ENCODE results near the gene NQO2.
"Not testable (repeated sequence)": the region's sequence is repeated elsewhere in the genome, so short reads cannot be mapped to it uniquely, and the experiment has no call there.

NQO2 gene

GRCh38 chr6:3031857-3032640 lies 32.4 kb downstream of the NQO2 start:
- H3K27ac Mint-ChIP-seq: no peak overlapping the region
- H3K36me3 Mint-ChIP-seq: no peaks in the 10 kb centered on the region
- ATAC-seq (no peak), DNase-seq (ENCODE audit: low spot score in 2 of 2) (no peak)
- peaks cover 4% of the 10 kb centered on the region for H3K4me1 Mint-ChIP-seq
- H3K4me3 Mint-ChIP-seq: no peak overlapping the region
- H3K9me3 Mint-ChIP-seq: peaks cover 2% of the 10 kb centered on the region

GRCh38 chr6:3032986-3033385 lies 33.3 kb downstream of the NQO2 start:
- no peak for ATAC-seq
- Mint-ChIP-seq H3K27ac (no peak overlapping the region), H3K4me1 (no peaks in the 10 kb centered on the region), H3K9me3 (peaks cover 2% of the 10 kb centered on the region), H3K4me3 (no peak overlapping the region), H3K36me3 (no peaks in the 10 kb centered on the region)
- peak in 1 of 2 donors; percentile 35 for DNase-seq (ENCODE audit: low spot score in 2 of 2)

DNA sequence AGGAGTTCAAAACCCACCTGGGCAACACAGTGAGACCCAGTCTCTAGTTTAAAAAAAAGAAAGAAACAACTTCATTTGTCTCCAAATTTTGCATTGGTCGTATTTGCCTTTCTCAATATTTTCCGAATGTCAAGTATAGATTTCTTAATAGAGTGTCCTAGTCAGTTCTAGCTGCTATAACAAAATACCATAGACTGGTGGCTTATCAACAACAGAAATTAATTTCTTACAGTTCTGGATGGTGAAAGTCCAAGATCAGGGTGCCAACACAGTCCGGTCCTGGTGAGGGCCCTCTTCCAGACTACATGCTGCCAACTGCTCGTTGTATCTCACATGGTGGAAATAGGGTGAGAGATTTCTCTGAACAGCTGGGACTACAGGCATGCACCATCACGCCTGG lies 34.0 kb downstream of the NQO2 start:
- ATAC-seq (no peak), DNase-seq (ENCODE audit: low spot score in 2 of 2) (peak in 1 of 2 donors; percentile 22)
- H3K9me3 Mint-ChIP-seq: peaks cover 2% of the 10 kb centered on the region
- no peak overlapping the region for H3K27ac Mint-ChIP-seq
- H3K4me3 Mint-ChIP-seq: no peak overlapping the region
- H3K4me1 Mint-ChIP-seq: no peaks in the 10 kb centered on the region
- no peaks in the 10 kb centered on the region for H3K36me3 Mint-ChIP-seq

- no peak overlapping the region for H3K4me3 Mint-ChIP-seq
- no peak overlapping the region for H3K27ac Mint-ChIP-seq
- no peaks in the 10 kb centered on the region for H3K4me1 Mint-ChIP-seq
- H3K36me3 Mint-ChIP-seq: no peaks in the 10 kb centered on the region
- ATAC-seq (no peak), DNase-seq (ENCODE audit: low spot score in 2 of 2) (peak in 1 of 2 donors; percentile 18)
- peaks cover 2% of the 10 kb centered on the region for H3K9me3 Mint-ChIP-seq
Observed at GRCh38 chr6:3035397-3035796, 35.7 kb downstream of the NQO2 start.

GRCh38 chr6:3036861-3037637 lies 37.4 kb downstream of the NQO2 start:
- Mint-ChIP-seq H3K27ac (no peak overlapping the region), H3K9me3 (peaks cover 2% of the 10 kb centered on the region), H3K4me1 (no peaks in the 10 kb centered on the region), H3K4me3 (no peak overlapping the region), H3K36me3 (no peaks in the 10 kb centered on the region)
- DNase-seq (ENCODE audit: low spot score in 2 of 2) (peak in 1 of 2 donors; percentile 45), ATAC-seq (no peak)

GRCh38 chr6:3037638-3038365 lies 38.1 kb downstream of the NQO2 start:
- no peaks in the 10 kb centered on the region for H3K4me1 Mint-ChIP-seq
- no peak overlapping the region for H3K4me3 Mint-ChIP-seq
- ATAC-seq (no peak), DNase-seq (ENCODE audit: low spot score in 2 of 2) (peak in 1 of 2 donors; percentile 32)
- no peak overlapping the region for H3K27ac Mint-ChIP-seq
- peaks cover 2% of the 10 kb centered on the region for H3K9me3 Mint-ChIP-seq
- no peaks in the 10 kb centered on the region for H3K36me3 Mint-ChIP-seq

- H3K4me3 Mint-ChIP-seq: no peak overlapping the region
- H3K36me3 Mint-ChIP-seq: no peaks in the 10 kb centered on the region
- no peak overlapping the region for H3K27ac Mint-ChIP-seq
- ATAC-seq (no peak), DNase-seq (ENCODE audit: low spot score in 2 of 2) (peak in 1 of 2 donors; percentile 26)
- H3K4me1 Mint-ChIP-seq: no peaks in the 10 kb centered on the region
- H3K9me3 Mint-ChIP-seq: peaks cover 2% of the 10 kb centered on the region
Observed at GRCh38 chr6:3039384-3039783, 39.7 kb downstream of the NQO2 start.

DNA sequence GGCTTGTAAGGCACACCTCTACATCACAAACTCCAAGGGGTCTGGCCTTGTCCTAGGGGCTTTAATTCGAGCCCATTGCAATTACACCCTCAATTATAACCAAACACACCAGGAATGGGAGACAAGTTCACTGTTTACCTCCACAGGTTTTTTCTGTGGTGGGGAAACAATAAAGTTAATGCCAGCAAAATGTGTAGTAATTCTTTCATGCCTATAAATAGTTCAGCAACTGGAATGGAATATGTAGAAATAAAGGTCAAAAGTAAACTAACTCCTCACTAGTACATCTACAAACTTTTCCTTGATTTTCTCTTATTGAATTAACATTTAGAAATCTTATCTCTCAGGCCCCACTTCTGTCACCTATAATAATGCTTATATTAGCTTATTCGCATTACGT lies 41.5 kb downstream of the NQO2 start:
- no peak for DNase-seq (ENCODE audit: low spot score in 2 of 2)
- H3K4me3 Mint-ChIP-seq: no peak overlapping the region
- peaks cover under 1% of the 10 kb centered on the region for H3K9me3 Mint-ChIP-seq
- H3K27ac Mint-ChIP-seq: no peak overlapping the region
- H3K36me3 Mint-ChIP-seq: no peaks in the 10 kb centered on the region
- no peak for ATAC-seq
- H3K4me1 Mint-ChIP-seq: no peaks in the 10 kb centered on the region

DNA sequence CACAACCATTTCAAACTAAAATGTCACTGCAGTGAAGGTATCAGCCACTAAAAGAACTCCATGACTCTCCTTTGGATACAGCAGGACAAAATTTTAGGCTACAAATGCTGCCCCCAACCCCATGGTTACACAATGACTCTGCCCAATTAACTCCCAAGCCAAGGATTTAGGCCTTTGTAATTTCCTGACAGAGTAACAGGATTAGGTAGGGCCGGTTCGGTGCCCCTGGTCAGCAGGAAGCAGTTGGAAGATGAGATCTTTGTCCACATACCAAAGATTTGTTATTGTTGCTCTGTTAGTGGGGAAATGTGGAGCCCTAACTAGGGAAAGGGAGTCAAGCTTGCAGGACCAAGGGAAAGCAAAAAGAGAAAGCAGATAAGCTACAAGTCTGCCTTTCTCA lies 41.9 kb downstream of the NQO2 start:
- no peak for ATAC-seq
- Mint-ChIP-seq H3K27ac (no peak overlapping the region), H3K9me3 (no peaks in the 10 kb centered on the region), H3K4me3 (no peak overlapping the region), H3K4me1 (no peaks in the 10 kb centered on the region), H3K36me3 (no peaks in the 10 kb centered on the region)
- DNase-seq (ENCODE audit: low spot score in 2 of 2): no peak

- H3K9me3 Mint-ChIP-seq: no peaks in the 10 kb centered on the region
- no peak overlapping the region for H3K27ac Mint-ChIP-seq
- peak in 1 of 2 donors; percentile 18 for DNase-seq (ENCODE audit: low spot score in 2 of 2)
- no peak for ATAC-seq
- H3K4me1 Mint-ChIP-seq: no peaks in the 10 kb centered on the region
- no peaks in the 10 kb centered on the region for H3K36me3 Mint-ChIP-seq
- no peak overlapping the region for H3K4me3 Mint-ChIP-seq
Observed at GRCh38 chr6:3045369-3045768, 45.7 kb downstream of the NQO2 start.

DNA sequence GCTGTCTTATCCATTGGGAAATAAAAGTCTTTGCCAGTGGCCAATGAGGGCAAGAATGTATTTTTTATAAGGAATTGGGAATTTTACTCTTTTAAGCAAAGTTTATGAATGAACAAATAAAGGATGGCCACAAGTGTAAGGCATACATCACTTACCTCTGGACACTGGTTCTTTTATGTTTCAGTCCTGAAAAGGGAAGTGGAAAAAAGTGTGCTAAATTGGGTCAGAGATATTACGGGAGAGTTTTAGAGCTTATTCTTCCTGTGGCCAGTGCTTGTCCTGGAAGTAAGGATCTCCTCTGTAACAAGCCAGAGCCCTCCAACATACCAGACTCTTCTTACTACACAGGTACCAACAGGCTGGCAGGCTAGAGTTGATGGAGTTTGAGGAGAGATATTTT lies 46.1 kb downstream of the NQO2 start:
- H3K27ac Mint-ChIP-seq: no peak overlapping the region
- DNase-seq (ENCODE audit: low spot score in 2 of 2) (peak in 1 of 2 donors; percentile 26), ATAC-seq (no peak)
- H3K9me3 Mint-ChIP-seq: no peaks in the 10 kb centered on the region
- no peaks in the 10 kb centered on the region for H3K36me3 Mint-ChIP-seq
- no peak overlapping the region for H3K4me3 Mint-ChIP-seq
- no peaks in the 10 kb centered on the region for H3K4me1 Mint-ChIP-seq

DNA sequence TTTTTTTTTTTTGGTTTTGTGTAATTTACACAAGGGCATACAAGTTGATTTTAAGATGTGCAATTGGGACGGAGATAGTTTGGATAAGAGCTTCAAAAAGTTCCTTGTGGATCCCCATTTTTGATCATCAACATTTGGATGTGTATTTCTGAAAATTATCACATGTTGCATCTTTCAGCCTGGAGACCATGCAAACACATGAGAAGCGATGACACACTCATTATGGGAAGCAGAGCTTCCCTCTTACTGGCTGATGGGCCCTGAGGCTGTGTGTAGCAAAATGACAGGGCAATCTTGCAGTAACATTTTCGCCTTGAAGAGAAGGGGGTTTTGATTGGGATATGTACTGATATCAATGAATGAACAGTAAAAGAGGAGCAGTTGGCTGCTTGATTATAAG lies 46.6 kb downstream of the NQO2 start:
- H3K9me3 Mint-ChIP-seq: no peaks in the 10 kb centered on the region
- peak; percentile 59 for ATAC-seq
- no peak for DNase-seq (ENCODE audit: low spot score in 2 of 2)
- no peak overlapping the region for H3K27ac Mint-ChIP-seq
- no peaks in the 10 kb centered on the region for H3K4me1 Mint-ChIP-seq
- no peak overlapping the region for H3K4me3 Mint-ChIP-seq
- no peaks in the 10 kb centered on the region for H3K36me3 Mint-ChIP-seq

- not testable (repeated sequence) for DNase-seq (ENCODE audit: low spot score in 2 of 2); H3K4me1 Mint-ChIP-seq; ATAC-seq; H3K4me3 Mint-ChIP-seq; H3K9me3 Mint-ChIP-seq; H3K27ac Mint-ChIP-seq; H3K36me3 Mint-ChIP-seq
Observed at GRCh38 chr6:3048009-3048408, 48.3 kb downstream of the NQO2 start.

DNA sequence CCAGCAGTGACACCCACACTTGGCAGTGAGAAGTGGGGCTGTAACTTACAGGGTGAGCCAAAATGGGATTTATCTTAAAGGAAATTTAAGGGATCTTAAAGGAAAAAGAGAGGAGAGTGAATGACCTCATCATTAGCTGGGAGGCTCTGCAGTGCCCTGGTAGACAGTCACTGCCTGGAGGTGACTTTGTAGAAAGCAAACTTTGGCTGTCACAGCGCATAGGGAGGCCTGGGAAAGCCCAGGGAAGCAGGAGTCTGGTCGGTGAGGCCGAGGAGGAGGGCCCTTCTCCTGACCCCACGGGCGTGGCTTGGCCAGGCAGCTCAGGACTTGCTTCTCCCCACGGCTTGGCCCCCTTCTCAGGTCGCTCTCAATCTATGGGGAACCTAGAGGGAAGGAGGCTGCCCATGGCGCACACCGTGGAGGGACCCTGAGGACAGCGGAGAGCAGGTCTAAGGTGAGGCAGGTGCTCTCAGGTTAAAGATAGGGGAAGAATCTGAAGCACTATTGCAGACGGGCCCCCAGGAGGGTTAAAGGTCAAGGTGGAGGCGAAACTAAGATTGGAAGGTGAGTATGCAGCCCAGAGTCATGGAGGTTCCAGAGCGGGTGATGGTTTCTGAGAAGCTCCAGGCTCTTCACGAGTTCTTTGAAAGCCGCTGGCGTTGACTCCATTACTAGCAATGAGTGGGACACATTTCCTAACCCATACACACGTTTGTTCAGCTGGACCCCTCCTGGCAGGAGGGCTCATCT lies 53.0 kb downstream of the NQO2 start:
- Mint-ChIP-seq H3K4me1 (peaks cover 9% of the 10 kb centered on the region), H3K4me3 (peak overlapping the region; percentile 72), H3K36me3 (no peaks in the 10 kb centered on the region), H3K9me3 (no peaks in the 10 kb centered on the region), H3K27ac (peak overlapping the region; percentile 83)
- ATAC-seq: no peak
- peak in 1 of 2 donors; percentile 40 for DNase-seq (ENCODE audit: low spot score in 2 of 2)

- no peaks in the 10 kb centered on the region for H3K9me3 Mint-ChIP-seq
- ATAC-seq (no peak), DNase-seq (ENCODE audit: low spot score in 2 of 2) (no peak)
- H3K4me1 Mint-ChIP-seq: peaks cover 9% of the 10 kb centered on the region
- no peaks in the 10 kb centered on the region for H3K36me3 Mint-ChIP-seq
- peak overlapping the region; percentile 83 for H3K27ac Mint-ChIP-seq
- peak overlapping the region; percentile 72 for H3K4me3 Mint-ChIP-seq
Observed at GRCh38 chr6:3053231-3053508, 53.5 kb downstream of the NQO2 start.

Data from stimulated activated effector memory CD8-positive, alpha-beta T cell treated with anti-CD3 and anti-CD28 coated beads, Interleukin-12 subunit alpha, Interleukin-12 subunit beta, amount 100 ng/mL, for 72 hours (primary cell).